ENCODE data around the gene DTNBP1. TPM values are rescaled to one million over a fixed set of nuclear protein-coding genes. Genes with fewer than 3 reads are reported as not detected.
A peak's percentile ranks its signal among the peaks of the same experiment; 100 is the strongest.

DTNBP1 gene
- total and polyA plus RNA-seq, 2 of the 13 experiments (the other 11 are each of a cell fraction or from before 2014, with no cell fraction given), result 6.6 to 19.1 TPM

GRCh38 chr6:15657290-15657689 is 5.5 kb downstream of the DTNBP1 start (continued):
- TF ChIP-seq ZNF280D (CRISPR knock-in tag; IDR thresholded peaks at IDR 0.05), result no peak
- TF ChIP-seq ZNF839 (CRISPR knock-in tag; IDR thresholded peaks at IDR 0.05; ENCODE audit: borderline replicate concordance), result no peak
- no peak for TF ChIP-seq MATR3 (CRISPR knock-in tag; IDR thresholded peaks at IDR 0.05)

- WGBS (ENCODE audit: low lambda C conversion rate), result 86% methylated on average over 3 of the region's 3 CpGs
Measured at GRCh38 chr6:15656145-15656544, 6.7 kb downstream of the DTNBP1 start.

More at GRCh38 chr6:15656145-15656544, 6.7 kb downstream of the DTNBP1 start:
- Histone ChIP-seq H3K4me1 (ENCODE audit: insufficient read depth, low read length) (no peaks in the 10 kb centered on the region), H3K4me3 (replicated peaks in 1 of 3; ENCODE audit: insufficient read depth in 1 of 3, low read depth in 2 of 3, low read length in 3 of 3) (no peak overlapping the region), H3K9me3 (ENCODE audit: low read length) (no peaks in the 10 kb centered on the region), H2AFZ (ENCODE audit: low read length) (no peak overlapping the region), H3K27ac (ENCODE audit: extremely low read length, insufficient read depth, low read length) (no peak overlapping the region), H3K79me2 (ENCODE audit: insufficient read depth, low read length) (no peaks in the 10 kb centered on the region), H4K20me1 (ENCODE audit: insufficient read depth, low read length) (no peaks in the 10 kb centered on the region), H3K9ac (ENCODE audit: insufficient read depth, low read depth, low read length) (no peak overlapping the region), H3K36me3 (replicated peaks in 1 of 2; ENCODE audit: control insufficient read depth in 1 of 2, insufficient read depth in 2 of 2, low read length in 2 of 2) (0 out of 5 replicates have a peak, but pooled peaks cover 0 to 5% of the 10 kb centered on the region in 2 experiments), H3K27me3 (ENCODE audit: control insufficient read depth in 1 of 2, insufficient read depth in 2 of 2, low read length in 2 of 2) (no peaks in the 10 kb centered on the region), H3K4me2 (ENCODE audit: low read depth, low read length) (no peak overlapping the region)
- no peak for FAIRE-seq
- TF ChIP-seq THAP8 (CRISPR knock-in tag; IDR thresholded peaks at IDR 0.05; ENCODE audit: borderline replicate concordance) (no peak), TCF12 (IDR thresholded peaks at IDR 0.05) (no peak), TCF12 (CRISPR knock-in tag; IDR thresholded peaks at IDR 0.05) (no peak), ATRX (CRISPR knock-in tag; IDR thresholded peaks at IDR 0.05; ENCODE audit: borderline replicate concordance) (no peak), LBX2 (CRISPR knock-in tag; IDR thresholded peaks at IDR 0.05; ENCODE audit: borderline replicate concordance) (no peak), MAFK (conservative IDR thresholded peaks at IDR 0.05 in 1 of 2, IDR thresholded peaks at IDR 0.05 in 1 of 2; ENCODE audit: low read length in 2 of 2) (peak; percentile 16 to 25; a peak in 1 of 4 replicates), ZNF605 (CRISPR knock-in tag; IDR thresholded peaks at IDR 0.05) (no peak)
- intact Hi-C loops (cut with micrococcal nuclease; ENCODE audit: unreplicated experiment) (no loop called here), in situ Hi-C loops (cut with HindIII; ENCODE audit: extremely low pct_ligation_motif_present, low pct_unique_long_range_greater_than_20kb) (no loop called here)
- no peak for ATAC-seq
- CTCF ChIA-PET (ENCODE audit: low intra/inter-chr PET ratio, low total read pairs), result no interaction called here
- DNase-seq (ENCODE audit: low spot score), result no peak
- POLR2A ChIA-PET, result no interaction called here
- BruUV-seq (replicated peaks), result no TSS peak

All from HepG2 (cell line).